ENCODE measurements around the gene EFCAB14. TPM values are rescaled to one million over a fixed set of nuclear protein-coding genes. Genes with fewer than 3 reads are reported as not detected.

The EFCAB14 gene
- total RNA-seq, 6 experiments from 2014 or later: 60.6 to 69.7 (median 66.4) TPM

DNA sequence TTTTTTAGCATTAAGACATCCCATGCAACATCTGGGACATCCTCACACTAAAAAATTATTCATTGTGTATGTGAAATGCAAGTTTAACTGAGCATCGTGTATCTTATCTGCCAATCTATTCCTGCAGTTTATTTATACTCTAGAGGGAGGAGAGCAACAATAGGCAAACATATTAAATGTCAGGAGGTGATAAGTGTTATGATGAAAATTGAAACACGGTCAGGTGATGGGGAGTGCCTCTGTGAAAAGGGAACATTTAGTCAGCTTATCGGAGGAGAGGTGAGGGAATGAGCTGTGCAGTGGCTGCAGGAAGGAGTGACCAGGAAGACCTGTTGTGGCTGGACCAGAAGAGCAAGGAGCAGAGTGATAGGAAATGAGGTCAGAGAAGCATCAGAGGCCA, 775 bp upstream of the EFCAB14 start:
- no peaks in the 10 kb centered on the region for H3K9me3 Mint-ChIP-seq
- TF ChIP-seq, protein P1, sequence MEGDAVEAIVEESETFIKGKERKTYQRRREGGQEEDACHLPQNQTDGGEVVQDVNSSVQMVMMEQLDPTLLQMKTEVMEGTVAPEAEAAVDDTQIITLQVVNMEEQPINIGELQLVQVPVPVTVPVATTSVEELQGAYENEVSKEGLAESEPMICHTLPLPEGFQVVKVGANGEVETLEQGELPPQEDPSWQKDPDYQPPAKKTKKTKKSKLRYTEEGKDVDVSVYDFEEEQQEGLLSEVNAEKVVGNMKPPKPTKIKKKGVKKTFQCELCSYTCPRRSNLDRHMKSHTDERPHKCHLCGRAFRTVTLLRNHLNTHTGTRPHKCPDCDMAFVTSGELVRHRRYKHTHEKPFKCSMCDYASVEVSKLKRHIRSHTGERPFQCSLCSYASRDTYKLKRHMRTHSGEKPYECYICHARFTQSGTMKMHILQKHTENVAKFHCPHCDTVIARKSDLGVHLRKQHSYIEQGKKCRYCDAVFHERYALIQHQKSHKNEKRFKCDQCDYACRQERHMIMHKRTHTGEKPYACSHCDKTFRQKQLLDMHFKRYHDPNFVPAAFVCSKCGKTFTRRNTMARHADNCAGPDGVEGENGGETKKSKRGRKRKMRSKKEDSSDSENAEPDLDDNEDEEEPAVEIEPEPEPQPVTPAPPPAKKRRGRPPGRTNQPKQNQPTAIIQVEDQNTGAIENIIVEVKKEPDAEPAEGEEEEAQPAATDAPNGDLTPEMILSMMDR (IDR thresholded peaks at IDR 0.05): no peak
- H3K4me1 Mint-ChIP-seq (ENCODE audit: low read depth): peaks cover 29% of the 10 kb centered on the region
- no peak for DNase-seq
- H3K36me3 Mint-ChIP-seq (ENCODE audit: low read depth): peaks cover 11% of the 10 kb centered on the region
- no peak overlapping the region for H3K27ac Mint-ChIP-seq
- H3K4me3 Mint-ChIP-seq: peak overlapping the region; percentile 98
- peaks cover 3% of the 10 kb centered on the region; the same call in 1 of the 2 replicates for H3K27me3 Mint-ChIP-seq (ENCODE audit: insufficient read depth)

DNA sequence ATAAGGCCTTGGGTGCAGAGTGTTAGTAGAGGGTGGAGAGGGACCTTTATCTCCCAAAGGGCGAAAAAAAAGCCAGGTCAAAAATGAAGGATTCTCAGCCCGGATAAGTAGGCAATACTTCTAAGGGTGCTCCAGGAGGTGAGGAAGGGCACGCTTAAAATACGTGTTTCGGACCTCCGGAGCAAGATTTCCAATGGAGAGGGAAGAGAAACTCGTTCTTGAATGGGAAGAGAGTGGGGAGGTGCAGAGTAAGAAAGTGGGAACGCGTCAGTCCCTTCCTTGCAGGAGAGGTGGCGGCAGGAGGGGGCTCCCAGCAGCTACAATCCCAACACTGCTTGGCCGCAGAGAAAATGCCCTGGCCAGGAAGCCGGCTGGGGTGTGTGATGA, 581 bp downstream of the EFCAB14 start:
- TF ChIP-seq, protein P1 (IDR thresholded peaks at IDR 0.05): no peak
- no peak for DNase-seq
- no peaks in the 10 kb centered on the region for H3K9me3 Mint-ChIP-seq
- H3K36me3 Mint-ChIP-seq (ENCODE audit: low read depth): peaks cover 11% of the 10 kb centered on the region
- peaks cover 3% of the 10 kb centered on the region; the same call in 1 of the 2 replicates for H3K27me3 Mint-ChIP-seq (ENCODE audit: insufficient read depth)
- H3K27ac Mint-ChIP-seq: peak overlapping the region; percentile 85
- H3K4me1 Mint-ChIP-seq (ENCODE audit: low read depth): peaks cover 29% of the 10 kb centered on the region
- H3K4me3 Mint-ChIP-seq: peak overlapping the region; percentile 98

DNA sequence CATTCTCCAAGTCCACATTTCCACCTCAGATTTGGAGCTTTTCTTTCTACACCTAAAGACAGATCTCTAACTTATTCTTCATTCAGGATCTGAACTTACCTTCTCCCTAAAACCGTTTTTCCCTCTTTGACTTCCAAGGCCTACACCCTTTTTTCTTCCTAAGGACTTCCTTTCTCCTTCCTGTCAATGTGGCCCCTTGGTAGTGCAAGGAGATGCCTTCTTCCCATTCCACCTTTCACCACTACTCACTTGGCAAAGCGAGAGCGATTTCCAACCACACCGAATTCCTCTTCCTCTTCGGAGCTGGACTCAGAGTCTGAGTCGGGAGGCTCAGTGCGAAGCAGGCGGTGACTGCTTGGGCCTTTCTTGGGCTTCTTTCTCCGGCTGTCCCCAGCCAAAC, 1.3 kb downstream of the EFCAB14 start:
- no peak for DNase-seq
- peak overlapping the region; percentile 98 for H3K4me3 Mint-ChIP-seq
- peak overlapping the region; percentile 85 for H3K27ac Mint-ChIP-seq
- no peaks in the 10 kb centered on the region for H3K9me3 Mint-ChIP-seq
- TF ChIP-seq, protein P1 (IDR thresholded peaks at IDR 0.05): no peak
- peaks cover 29% of the 10 kb centered on the region for H3K4me1 Mint-ChIP-seq (ENCODE audit: low read depth)
- H3K36me3 Mint-ChIP-seq (ENCODE audit: low read depth): peaks cover 11% of the 10 kb centered on the region
- H3K27me3 Mint-ChIP-seq (ENCODE audit: insufficient read depth): peaks cover 3% of the 10 kb centered on the region; the same call in 1 of the 2 replicates

DNA sequence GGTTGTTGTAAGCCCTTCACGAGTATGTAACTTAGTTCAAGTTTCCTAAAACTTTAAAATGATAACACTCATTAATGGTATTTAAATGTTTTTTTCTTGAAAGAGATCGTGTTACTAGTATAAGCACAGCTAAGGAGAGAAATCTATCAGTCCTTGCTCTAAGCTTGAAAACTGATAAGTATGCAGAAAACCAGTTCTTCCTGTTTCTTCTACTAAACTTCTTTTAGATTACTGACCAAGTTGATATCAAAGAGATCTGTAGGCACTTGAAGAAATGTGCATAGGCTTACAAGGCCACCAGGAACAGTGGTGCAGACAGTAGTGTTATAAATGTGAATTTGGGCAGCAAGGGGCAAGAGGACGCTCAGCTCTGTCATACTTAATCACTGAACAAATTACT, 3.9 kb downstream of the EFCAB14 start:
- Mint-ChIP-seq H3K9me3 (no peaks in the 10 kb centered on the region), H3K27ac (no peak overlapping the region), H3K4me1 (ENCODE audit: low read depth) (peaks cover 29% of the 10 kb centered on the region), H3K36me3 (ENCODE audit: low read depth) (peaks cover 11% of the 10 kb centered on the region), H3K27me3 (ENCODE audit: insufficient read depth) (no peaks in the 10 kb centered on the region; the same call in 1 of the 2 replicates), H3K4me3 (no peak overlapping the region)
- TF ChIP-seq, protein P1 (IDR thresholded peaks at IDR 0.05): no peak
- DNase-seq: no peak

DNA sequence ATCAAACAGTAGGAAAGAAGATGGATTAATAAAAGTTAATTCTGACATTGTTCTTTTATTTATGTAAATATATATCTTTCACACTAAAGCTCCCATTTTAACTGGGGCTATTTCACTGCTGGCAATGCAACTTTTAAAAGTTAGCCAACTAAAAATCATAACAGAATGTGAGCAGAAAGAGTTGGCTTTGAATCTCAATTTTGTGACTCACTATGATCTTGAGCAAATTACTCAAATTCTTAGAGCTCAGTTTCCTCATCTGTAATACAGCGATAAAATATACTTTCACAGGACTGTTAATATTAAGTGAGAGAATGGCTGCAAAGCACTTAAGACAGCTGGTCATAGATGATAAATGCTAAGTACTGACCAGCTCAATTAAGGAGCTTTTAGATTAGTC, 10.8 kb downstream of the EFCAB14 start:
- H3K27ac Mint-ChIP-seq: no peak overlapping the region
- no peaks in the 10 kb centered on the region for H3K9me3 Mint-ChIP-seq
- no peak overlapping the region for H3K4me3 Mint-ChIP-seq
- no peaks in the 10 kb centered on the region for H3K27me3 Mint-ChIP-seq (ENCODE audit: insufficient read depth)
- no peaks in the 10 kb centered on the region; the same call in 1 of the 2 replicates for H3K4me1 Mint-ChIP-seq (ENCODE audit: low read depth)
- DNase-seq: no peak
- peaks cover 27% of the 10 kb centered on the region for H3K36me3 Mint-ChIP-seq (ENCODE audit: low read depth)
- TF ChIP-seq, protein P1 (IDR thresholded peaks at IDR 0.05): no peak

DNA sequence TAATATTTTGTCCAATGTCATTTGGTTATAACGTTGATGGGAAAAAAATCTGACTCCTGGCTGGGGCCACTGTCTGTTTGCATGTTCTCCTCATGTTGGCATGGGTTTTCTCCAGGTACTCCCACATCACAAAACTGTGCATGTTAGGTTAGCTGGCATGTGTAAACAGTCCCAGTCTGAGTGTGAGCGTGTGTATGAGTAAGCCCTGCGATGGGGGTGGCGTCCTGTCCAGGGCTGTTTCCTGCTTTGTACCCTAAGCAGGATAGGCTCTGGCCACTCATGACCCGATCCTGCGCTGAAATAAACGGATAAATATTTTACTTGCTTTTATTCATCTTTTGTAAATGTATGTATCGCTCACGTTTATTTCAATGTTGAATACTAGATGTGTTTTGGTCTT, 13.5 kb downstream of the EFCAB14 start:
- H3K36me3 Mint-ChIP-seq (ENCODE audit: low read depth): peaks cover 27% of the 10 kb centered on the region
- DNase-seq: no peak
- no peaks in the 10 kb centered on the region for H3K27me3 Mint-ChIP-seq (ENCODE audit: insufficient read depth)
- H3K9me3 Mint-ChIP-seq: no peaks in the 10 kb centered on the region
- TF ChIP-seq, protein P1 (IDR thresholded peaks at IDR 0.05): no peak
- no peak overlapping the region for H3K4me3 Mint-ChIP-seq
- no peak overlapping the region for H3K27ac Mint-ChIP-seq
- peaks cover 10% of the 10 kb centered on the region for H3K4me1 Mint-ChIP-seq (ENCODE audit: low read depth)

Data from HFFc6 (cell line).